ENCODE measurements around the gene MET. TPM values are rescaled to one million over a fixed set of nuclear protein-coding genes. Genes with fewer than 3 reads are reported as not detected.

Gene MET
- total and polyA plus RNA-seq, 12 donors: 3.1 to 23.3 (median 15.0) TPM

DNA sequence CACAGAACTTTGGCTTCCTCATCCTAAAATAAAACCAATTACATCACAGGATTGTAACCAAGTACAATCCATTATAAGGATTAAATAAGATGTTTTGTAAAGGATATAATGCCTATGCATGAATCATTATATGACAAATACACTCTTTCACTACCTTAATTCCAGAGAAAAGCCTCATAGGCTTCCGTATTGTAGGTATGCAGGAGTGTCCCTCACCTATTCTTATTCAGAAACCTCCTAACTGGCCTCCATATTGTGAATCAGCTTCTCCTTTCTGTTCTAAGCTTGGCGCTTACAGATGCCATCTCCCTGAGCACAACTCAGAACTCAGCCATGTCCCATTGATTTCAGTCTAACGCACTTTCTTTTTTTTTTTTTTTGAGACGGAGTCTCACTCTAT is 120.8 kb downstream of the MET start:
- no peak for DNase-seq
- H3K27me3 ChIP-seq: no peaks in the 10 kb centered on the region
- H3K4me1 ChIP-seq: peaks cover 0 to 7% (median 0%) of the 10 kb centered on the region in 9 donors
- 95 to 97% methylated on average over 4 of the region's 4 CpGs for WGBS, 2 donors
- H3K4me3 ChIP-seq: no peak overlapping the region
- intact Hi-C loops (cut with DNase I): no loop called here
- TF ChIP-seq, protein P1, sequence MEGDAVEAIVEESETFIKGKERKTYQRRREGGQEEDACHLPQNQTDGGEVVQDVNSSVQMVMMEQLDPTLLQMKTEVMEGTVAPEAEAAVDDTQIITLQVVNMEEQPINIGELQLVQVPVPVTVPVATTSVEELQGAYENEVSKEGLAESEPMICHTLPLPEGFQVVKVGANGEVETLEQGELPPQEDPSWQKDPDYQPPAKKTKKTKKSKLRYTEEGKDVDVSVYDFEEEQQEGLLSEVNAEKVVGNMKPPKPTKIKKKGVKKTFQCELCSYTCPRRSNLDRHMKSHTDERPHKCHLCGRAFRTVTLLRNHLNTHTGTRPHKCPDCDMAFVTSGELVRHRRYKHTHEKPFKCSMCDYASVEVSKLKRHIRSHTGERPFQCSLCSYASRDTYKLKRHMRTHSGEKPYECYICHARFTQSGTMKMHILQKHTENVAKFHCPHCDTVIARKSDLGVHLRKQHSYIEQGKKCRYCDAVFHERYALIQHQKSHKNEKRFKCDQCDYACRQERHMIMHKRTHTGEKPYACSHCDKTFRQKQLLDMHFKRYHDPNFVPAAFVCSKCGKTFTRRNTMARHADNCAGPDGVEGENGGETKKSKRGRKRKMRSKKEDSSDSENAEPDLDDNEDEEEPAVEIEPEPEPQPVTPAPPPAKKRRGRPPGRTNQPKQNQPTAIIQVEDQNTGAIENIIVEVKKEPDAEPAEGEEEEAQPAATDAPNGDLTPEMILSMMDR (IDR thresholded peaks at IDR 0.05): no peak
- peaks cover 0 to 16% (median 0%) of the 10 kb centered on the region in 9 donors for H3K36me3 ChIP-seq
- ATAC-seq: no peak
- H3K9me3 ChIP-seq: no peaks in the 10 kb centered on the region
- no peak overlapping the region for H3K27ac ChIP-seq

DNA sequence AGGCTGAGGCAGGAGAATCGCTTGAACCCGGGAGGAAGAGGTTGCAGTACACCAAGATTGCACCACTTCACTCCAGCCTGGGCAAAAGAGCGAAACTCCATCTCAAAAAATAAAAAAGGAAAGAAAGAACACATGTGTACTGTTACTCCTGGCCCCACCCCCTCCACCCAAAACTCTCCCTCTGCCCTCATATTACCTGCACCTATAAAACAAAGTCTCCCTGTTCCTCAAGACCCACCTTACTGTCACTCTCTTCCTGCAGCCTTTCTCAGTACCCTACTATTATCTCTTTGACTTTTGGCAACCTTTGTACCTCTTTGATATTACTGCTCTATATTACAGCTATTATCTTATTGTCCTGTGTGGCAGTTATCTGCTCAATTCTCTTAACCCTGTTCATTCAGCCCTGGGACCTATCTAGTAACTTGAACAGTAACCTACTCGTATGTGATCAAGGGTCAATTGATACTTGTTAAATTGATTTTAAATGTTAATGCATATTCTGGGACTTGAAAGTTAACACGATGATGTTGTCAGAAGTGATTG is 121.9 kb downstream of the MET start:
- Histone ChIP-seq H3K4me3 (no peak overlapping the region), H3K9me3 (no peaks in the 10 kb centered on the region), H3K4me1 (peaks cover 0 to 13% (median 0%) of the 10 kb centered on the region in 9 donors), H3K27me3 (no peaks in the 10 kb centered on the region), H3K36me3 (peaks cover 0 to 12% (median 0%) of the 10 kb centered on the region in 9 donors), H3K27ac (no peak overlapping the region)
- 91 to 95% methylated on average over 5 of the region's 5 CpGs for WGBS, 2 donors
- DNase-seq: no peak
- TF ChIP-seq, protein P1 (IDR thresholded peaks at IDR 0.05): no peak
- ATAC-seq: no peak
- intact Hi-C loops (cut with DNase I): no loop called here

DNA sequence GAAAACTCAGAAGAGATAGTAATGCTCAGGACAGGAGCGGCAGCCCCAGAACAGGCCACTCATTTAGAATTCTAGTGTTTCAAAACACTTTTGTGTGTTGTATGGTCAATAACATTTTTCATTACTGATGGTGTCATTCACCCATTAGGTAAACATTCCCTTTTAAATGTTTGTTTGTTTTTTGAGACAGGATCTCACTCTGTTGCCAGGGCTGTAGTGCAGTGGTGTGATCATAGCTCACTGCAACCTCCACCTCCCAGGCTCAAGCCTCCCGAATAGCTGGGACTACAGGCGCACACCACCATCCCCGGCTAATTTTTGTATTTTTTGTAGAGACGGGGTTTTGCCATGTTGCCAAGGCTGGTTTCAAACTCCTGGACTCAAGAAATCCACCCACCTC is 124.5 kb downstream of the MET start:
- ATAC-seq: no peak
- no peaks in the 10 kb centered on the region for H3K27me3 ChIP-seq
- WGBS, 2 donors: 95 to 97% methylated on average over 5 of the region's 5 CpGs
- H3K4me3 ChIP-seq: no peak overlapping the region
- intact Hi-C loops (cut with DNase I): no loop called here
- H3K36me3 ChIP-seq: peaks cover 0 to 10% (median 0%) of the 10 kb centered on the region in 9 donors
- H3K27ac ChIP-seq: no peak overlapping the region
- TF ChIP-seq, protein P1 (IDR thresholded peaks at IDR 0.05): no peak
- H3K9me3 ChIP-seq: no peaks in the 10 kb centered on the region
- no peak for DNase-seq
- H3K4me1 ChIP-seq: peaks cover 0 to 13% (median 0%) of the 10 kb centered on the region in 9 donors

DNA sequence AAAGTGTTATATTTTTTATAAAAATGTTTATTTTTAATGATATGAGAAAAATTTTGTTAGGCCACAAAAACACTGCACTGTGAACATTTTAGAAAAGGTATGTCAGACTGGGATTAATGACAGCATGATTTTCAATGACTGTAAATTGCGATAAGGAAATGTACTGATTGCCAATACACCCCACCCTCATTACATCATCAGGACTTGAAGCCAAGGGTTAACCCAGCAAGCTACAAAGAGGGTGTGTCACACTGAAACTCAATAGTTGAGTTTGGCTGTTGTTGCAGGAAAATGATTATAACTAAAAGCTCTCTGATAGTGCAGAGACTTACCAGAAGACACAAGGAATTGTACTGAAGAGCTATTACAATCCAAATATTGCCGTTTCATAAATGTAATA is 125.6 kb downstream of the MET start:
- TF ChIP-seq, protein P1 (IDR thresholded peaks at IDR 0.05): no peak
- Histone ChIP-seq H3K27me3 (no peaks in the 10 kb centered on the region), H3K9me3 (no peaks in the 10 kb centered on the region), H3K36me3 (peaks cover 0 to 10% (median 0%) of the 10 kb centered on the region in 9 donors), H3K4me1 (peaks cover 0 to 13% (median 0%) of the 10 kb centered on the region in 9 donors), H3K4me3 (no peak overlapping the region), H3K27ac (peak overlapping the region in 1 of 10 donors; percentile 48)
- ATAC-seq (peak in 6 of 8 donors; percentile 33 to 74 (median 54)), DNase-seq (peak in 1 of 2 donors; percentile 19)
- 49 to 66% methylated on average over 2 of the region's 2 CpGs for WGBS, 2 donors
- intact Hi-C loops (cut with DNase I): no loop called here

Data from heart right ventricle (tissue), 16 donors.